GM23248 (cell line): ENCODE results near the gene PRAF2. TPM values are rescaled to one million over a fixed set of nuclear protein-coding genes. Genes with fewer than 3 reads are reported as not detected.
A peak's percentile ranks its signal among the peaks of the same experiment; 100 is the strongest.

Source experiments
- DNase-seq: peaks from one replicate; pipeline ENCODE4 v3.0.0-alpha.2; 2015
- H2AFZ ChIP-seq: fragments of 200-600 bp; sonication (generic); 2 replicates; pipeline ENCODE4 v1.6.1; 2016; ENCODE audit warnings: antibody characterized with exemption
- H3F3A ChIP-seq: fragments of 200-600 bp; sonication (generic); 2 replicates; pipeline ENCODE4 v1.6.1; 2016; ENCODE audit warnings: mild to moderate bottlenecking, antibody characterized with exemption, mixed run types; ENCODE audit not compliant: insufficient read depth
- H3K27ac ChIP-seq: fragments of 200-600 bp; sonication (generic); 2 replicates; pipeline ENCODE4 v1.5.1; 2016; ENCODE audit warnings: mild to moderate bottlenecking
- H3K27me3 ChIP-seq: fragments of 200-600 bp; sonication (generic); replicated peaks from 2 replicates; pipeline ENCODE4 v1.6.1; 2016; ENCODE audit warnings: mild to moderate bottlenecking; ENCODE audit not compliant: insufficient read depth
- H3K36me3 ChIP-seq: fragments of 200-600 bp; sonication (generic); 2 replicates; pipeline ENCODE4 v1.6.1; 2016; ENCODE audit warnings: low read depth, mild to moderate bottlenecking
- H3K4me1 ChIP-seq: fragments of 200-600 bp; sonication (generic); 2 replicates; pipeline ENCODE4 v1.6.1; 2016; ENCODE audit warnings: mild to moderate bottlenecking; ENCODE audit not compliant: insufficient read depth
- H3K4me2 ChIP-seq: fragments of 200-600 bp; sonication (generic); one replicate; pipeline ENCODE4 v1.6.1; 2016; ENCODE audit warnings: mild to moderate bottlenecking; ENCODE audit not compliant: unreplicated experiment
- H3K4me3 ChIP-seq: fragments of 200-600 bp; sonication (generic); 2 replicates; pipeline ENCODE4 v1.5.1; 2016; ENCODE audit warnings: mild to moderate bottlenecking
- H3K79me2 ChIP-seq: fragments of 200-600 bp; sonication (generic); 2 replicates; pipeline ENCODE4 v1.6.1; 2016; ENCODE audit warnings: mild to moderate bottlenecking; ENCODE audit not compliant: insufficient read depth
- H3K9ac ChIP-seq: fragments of 200-600 bp; sonication (generic); 2 replicates; pipeline ENCODE4 v1.6.1; 2016; ENCODE audit warnings: mild to moderate bottlenecking
- H3K9me2 ChIP-seq: fragments of 200-600 bp; sonication (generic); 2 replicates; pipeline ENCODE4 v1.6.1; 2016; ENCODE audit warnings: mixed run types, mild to moderate bottlenecking, moderate library complexity; ENCODE audit not compliant: insufficient read depth
- H3K9me3 ChIP-seq: fragments of 200-600 bp; sonication (generic); one replicate; pipeline ENCODE4 v1.6.1; 2017; ENCODE audit warnings: low read depth
- H4K20me1 ChIP-seq: fragments of 200-600 bp; sonication (generic); 2 replicates; pipeline ENCODE4 v1.6.0; 2016; ENCODE audit not compliant: insufficient read depth
- EZH2 ChIP-seq: fragments of 200-600 bp; sonication (generic); IDR thresholded peaks from 2 replicates; pipeline ENCODE4 v1.6.1; 2018; ENCODE audit warnings: antibody characterized with exemption, mild to moderate bottlenecking; ENCODE audit not compliant: insufficient read depth, poor library complexity, severe bottlenecking
- EZH2phosphoT487 ChIP-seq: fragments of 200-600 bp; sonication (generic); IDR thresholded peaks from 2 replicates; pipeline ENCODE4 v1.6.1; 2018; ENCODE audit warnings: antibody characterized with exemption, moderate library complexity, mild to moderate bottlenecking, low read depth; ENCODE audit not compliant: insufficient read depth
- WGBS, 2 experiments: methylation state at CpG; one replicate each; pipeline ENCODE4 v1.1.6; 2015 to 2017; ENCODE audit warnings: low lambda C conversion rate in 2 of 2, low coverage in 1 of 2; ENCODE audit errors: missing lambda C conversion rate in 2 of 2; 5-methylcytosine and 5-hydroxymethylcytosine counted together
- in situ Hi-C: fragments of 300-500 bp; cut with MboI; formaldehyde crosslinking; loops from 2 replicates; pipeline ENCODE4 v1.15.0; 2020
- polyA plus RNA-seq: library from polyadenylated mRNA; unstranded; fragments of >200 nt; fragmentation: Nextera tagmentation; extraction: Ambion mirVana; gene quantifications from 2 replicates; pipeline ENCODE4 v1.2.1, GENCODE V29; 2016
- total RNA-seq: library from RNA; depleted of rRNA; stranded (reverse); fragments of >200 nt; shearing (Covaris generic); gene quantifications from 2 replicates; pipeline ENCODE4 v1.2.3, GENCODE V29; 2014

PRAF2 gene
- total and polyA plus RNA-seq, 2 experiments from 2014 or later: 24.6 to 141 TPM

DNA sequence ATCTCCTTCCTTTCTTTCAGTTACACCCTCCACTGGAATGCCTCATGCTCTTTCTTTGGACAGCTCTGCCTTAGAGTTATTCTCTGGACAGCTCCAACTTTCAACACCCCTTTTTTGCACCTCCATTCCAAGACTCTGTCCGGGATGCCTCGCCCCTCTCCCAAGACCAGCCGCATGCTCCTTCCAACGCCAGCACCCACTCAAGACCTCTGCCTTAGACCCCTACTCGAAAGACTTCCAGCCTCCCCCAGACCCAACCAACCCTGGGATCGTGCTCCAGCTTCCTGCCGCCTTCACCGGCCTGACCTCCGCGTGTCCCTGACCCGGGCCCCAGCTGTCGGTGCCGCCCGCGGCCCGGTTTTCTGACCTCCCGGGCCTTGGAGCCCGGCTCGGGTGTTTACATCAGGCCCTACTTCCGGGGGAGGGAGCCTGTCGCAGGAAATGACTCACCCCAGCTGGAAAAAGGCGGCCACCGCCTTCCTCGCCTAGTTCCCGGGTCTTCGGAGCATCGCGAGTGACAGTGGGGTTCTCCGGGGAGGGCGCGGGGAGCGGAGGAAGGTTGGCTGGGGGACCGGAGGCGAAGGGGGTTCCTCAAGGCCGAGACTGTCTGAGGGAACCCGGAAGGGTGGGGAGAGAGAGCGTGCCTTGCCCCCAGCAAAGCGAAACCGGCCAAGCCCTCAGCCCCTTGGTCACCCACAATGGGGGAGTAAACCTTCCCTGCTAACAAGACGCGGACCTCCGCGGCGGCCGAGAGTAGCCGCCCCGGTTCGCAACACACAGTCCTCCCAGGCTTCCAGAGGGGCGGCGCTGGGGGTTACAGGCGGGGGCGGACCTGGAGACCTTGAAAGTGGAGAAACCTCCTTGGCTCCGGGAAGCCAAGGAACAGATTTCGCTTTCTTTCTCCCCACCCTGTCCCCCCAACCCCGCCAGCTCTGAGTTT lies 6.0 kb upstream of the PRAF2 start, which contains the start of gene WDR45:
Gene WDR45, minus strand, starts transcription at position 399 of the 940 bp plus-strand sequence. CDS start 1,792 bp downstream, outside the sequence.
- TF ChIP-seq EZH2 (no peak), EZH2phosphoT487 (no peak)
- Histone ChIP-seq H3K9me3 (no peaks in the 10 kb centered on the region), H4K20me1 (no peaks in the 10 kb centered on the region), H3K9me2 (no peaks in the 10 kb centered on the region), H3K79me2 (peaks cover 23% of the 10 kb centered on the region), H3K36me3 (no peaks in the 10 kb centered on the region; the same call in 1 of the 2 replicates), H3F3A (no peaks in the 10 kb centered on the region), H3K4me1 (no peaks in the 10 kb centered on the region), H3K27ac (peak within 1 kb of the TSS; percentile 84), H3K4me2 (peak within 1 kb of the TSS; percentile 81), H2AFZ (peak within 1 kb of the TSS; percentile 83), H3K9ac (peak within 1 kb of the TSS; percentile 98), H3K27me3 (no peaks in the 10 kb centered on the region), H3K4me3 (peak within 1 kb of the TSS; percentile 99)
- in situ Hi-C loops: no loop called here
- peak; percentile 86 for DNase-seq
- WGBS, 2 experiments: 0 to 2% methylated on average over 15 to 34 of the region's 55 CpGs

DNA sequence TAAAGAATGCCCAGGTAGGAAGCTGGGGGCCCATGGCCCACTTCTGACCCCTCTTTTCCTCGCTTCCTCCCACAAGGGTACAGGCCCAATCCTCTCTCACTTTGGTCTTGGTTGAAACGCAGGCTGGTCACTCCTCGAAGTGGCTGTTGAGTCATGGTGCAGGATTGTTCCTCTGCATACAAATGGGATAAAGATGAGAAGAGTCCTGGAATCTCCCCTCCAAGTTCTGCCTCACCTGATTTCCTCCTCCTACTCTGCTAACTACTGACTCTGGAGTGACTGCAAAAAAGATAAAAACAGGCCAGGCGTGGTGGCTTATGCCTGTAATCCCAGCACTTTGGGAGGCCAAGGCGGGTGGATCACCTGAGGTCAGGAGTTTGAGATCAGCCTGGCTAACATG lies 4.1 kb upstream of the PRAF2 start:
- Histone ChIP-seq H3K4me2 (no peak overlapping the region), H3K9me3 (no peaks in the 10 kb centered on the region), H3K9ac (no peak overlapping the region), H3K36me3 (no peaks in the 10 kb centered on the region; the same call in 1 of the 2 replicates), H3K27ac (no peak overlapping the region), H3K27me3 (no peaks in the 10 kb centered on the region), H2AFZ (no peak overlapping the region), H3K9me2 (no peaks in the 10 kb centered on the region), H3K4me1 (no peaks in the 10 kb centered on the region), H3F3A (no peaks in the 10 kb centered on the region), H4K20me1 (no peaks in the 10 kb centered on the region), H3K79me2 (peaks cover 31% of the 10 kb centered on the region), H3K4me3 (no peak overlapping the region)
- no peak for TF ChIP-seq EZH2phosphoT487
- no peak for TF ChIP-seq EZH2
- in situ Hi-C loops: no loop called here
- no peak for DNase-seq
- 79 to 87% methylated on average over 2 to 5 of the region's 5 CpGs for WGBS, 2 experiments

DNA sequence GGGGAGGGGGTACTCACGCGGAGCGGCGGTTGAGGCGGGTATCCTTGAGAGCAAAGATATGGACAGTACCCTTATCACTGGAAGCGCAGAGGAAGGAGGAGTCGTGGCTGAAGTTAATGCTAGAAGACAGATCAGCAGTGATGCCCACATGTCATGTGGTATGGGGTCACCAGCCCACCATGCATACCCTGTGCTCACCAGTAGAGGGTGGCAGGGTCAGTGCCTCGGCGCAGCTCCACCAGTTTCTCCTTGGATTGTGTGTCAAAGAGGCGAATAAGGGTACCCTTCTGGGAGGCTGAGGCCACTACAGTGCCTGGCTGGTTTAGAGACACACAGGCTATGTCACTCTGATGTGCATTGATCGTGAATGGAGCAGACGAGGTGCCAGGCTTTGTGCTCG lies 1.5 kb upstream of the PRAF2 start:
- no peaks in the 10 kb centered on the region for H3F3A ChIP-seq
- no peaks in the 10 kb centered on the region for H3K4me1 ChIP-seq
- no peak overlapping the region for H2AFZ ChIP-seq
- WGBS, 2 experiments: 48 to 67% methylated on average over 6 to 13 of the region's 13 CpGs
- H3K79me2 ChIP-seq: peaks cover 43% of the 10 kb centered on the region
- DNase-seq: no peak
- TF ChIP-seq EZH2: no peak
- no peak for TF ChIP-seq EZH2phosphoT487
- H3K9me3 ChIP-seq: no peaks in the 10 kb centered on the region
- no peaks in the 10 kb centered on the region; the same call in 1 of the 2 replicates for H3K36me3 ChIP-seq
- no peaks in the 10 kb centered on the region for H3K9me2 ChIP-seq
- H3K27me3 ChIP-seq: no peaks in the 10 kb centered on the region
- H4K20me1 ChIP-seq: no peaks in the 10 kb centered on the region
- no peak overlapping the region for H3K4me3 ChIP-seq
- in situ Hi-C loops: no loop called here
- no peak overlapping the region for H3K9ac ChIP-seq
- H3K27ac ChIP-seq: no peak overlapping the region
- H3K4me2 ChIP-seq: no peak overlapping the region

DNA sequence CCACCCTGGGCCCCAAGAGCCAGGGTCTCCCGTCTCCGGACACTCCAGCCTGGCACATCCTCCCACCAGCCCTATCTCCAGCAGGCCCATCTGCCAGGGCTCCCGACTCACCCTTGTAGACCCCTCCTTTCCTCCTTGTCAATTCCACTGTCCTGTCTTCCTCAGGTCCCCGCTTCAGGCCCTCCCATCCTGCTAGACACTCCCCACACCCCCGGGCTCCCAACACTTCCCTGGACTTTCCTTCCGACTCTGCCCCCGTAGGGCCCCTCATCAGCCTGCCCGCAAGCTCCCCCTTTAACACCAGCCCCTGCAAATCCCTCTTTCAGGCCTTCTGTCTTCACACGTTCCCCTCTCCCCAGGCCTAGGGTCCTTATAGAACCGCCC lies 1.1 kb downstream of the PRAF2 start:
- H3F3A ChIP-seq: no peaks in the 10 kb centered on the region

More for the DNA sequence above, 1.1 kb downstream of the PRAF2 start:
- Histone ChIP-seq H3K36me3 (no peaks in the 10 kb centered on the region; the same call in 1 of the 2 replicates), H3K79me2 (peaks cover 23% of the 10 kb centered on the region), H3K4me2 (peak overlapping the region; percentile 88), H3K9me2 (no peaks in the 10 kb centered on the region), H2AFZ (no peak overlapping the region), H3K27me3 (no peaks in the 10 kb centered on the region), H3K9ac (peak overlapping the region; percentile 83), H3K9me3 (no peaks in the 10 kb centered on the region), H3K4me1 (no peaks in the 10 kb centered on the region), H4K20me1 (no peaks in the 10 kb centered on the region), H3K27ac (no peak overlapping the region), H3K4me3 (peak overlapping the region; percentile 94)
- in situ Hi-C loops: no loop called here
- WGBS, 2 experiments: 2% methylated on average over 8 of the region's 10 CpGs; no CpG with 5 or more reads in 1 of the 2 experiments
- DNase-seq: peak; percentile 29
- no peak for TF ChIP-seq EZH2phosphoT487
- no peak for TF ChIP-seq EZH2
